ENCODE measurements around the gene CCL2. TPM values are rescaled to one million over a fixed set of nuclear protein-coding genes. Genes with fewer than 3 reads are reported as not detected.

The CCL2 gene
- total RNA-seq, 1 experiment from 2014 or later = 9.8 TPM

GRCh38 chr17:34255381-34255732 is 272 bp downstream of the CCL2 start:
- in situ Hi-C loops (cut with HindIII; ENCODE audit: low pct_unique_long_range_greater_than_20kb, low sequenced_read_pairs) = no loop called here
- DNase-seq (ENCODE audit: low read depth) = no peak

- in situ Hi-C loops (cut with HindIII; ENCODE audit: low pct_unique_long_range_greater_than_20kb, low sequenced_read_pairs) = no loop called here
- no peak for DNase-seq (ENCODE audit: low read depth)
These were observed 756 bp downstream of the CCL2 start for GRCh38 chr17:34255841-34256240.

GRCh38 chr17:34257299-34257985 is 2.4 kb downstream of the CCL2 start:
- DNase-seq (ENCODE audit: low read depth) = no peak
- in situ Hi-C loops (cut with HindIII; ENCODE audit: low pct_unique_long_range_greater_than_20kb, low sequenced_read_pairs) = no loop called here

- no peak for DNase-seq (ENCODE audit: low read depth)
- in situ Hi-C loops (cut with HindIII; ENCODE audit: low pct_unique_long_range_greater_than_20kb, low sequenced_read_pairs) = no loop called here
These were observed 2.9 kb downstream of the CCL2 start for GRCh38 chr17:34257986-34258326.

- in situ Hi-C loops (cut with HindIII; ENCODE audit: low pct_unique_long_range_greater_than_20kb, low sequenced_read_pairs) = no loop called here
- DNase-seq (ENCODE audit: low read depth) = no peak
These were observed 4.1 kb downstream of the CCL2 start for GRCh38 chr17:34259146-34259545.

- in situ Hi-C loops (cut with HindIII; ENCODE audit: low pct_unique_long_range_greater_than_20kb, low sequenced_read_pairs) = no loop called here
- no peak for DNase-seq (ENCODE audit: low read depth)
These were observed 5.8 kb downstream of the CCL2 start for GRCh38 chr17:34260861-34261260.

- in situ Hi-C loops (cut with HindIII; ENCODE audit: low pct_unique_long_range_greater_than_20kb, low sequenced_read_pairs) = no loop called here
- no peak for DNase-seq (ENCODE audit: low read depth)
These were observed 6.7 kb downstream of the CCL2 start for GRCh38 chr17:34261568-34262337.

GRCh38 chr17:34265711-34266110 is 10.6 kb downstream of the CCL2 start:
- in situ Hi-C loops (cut with HindIII; ENCODE audit: low pct_unique_long_range_greater_than_20kb, low sequenced_read_pairs) = no loop called here
- DNase-seq (ENCODE audit: low read depth) = no peak

- in situ Hi-C loops (cut with HindIII; ENCODE audit: low pct_unique_long_range_greater_than_20kb, low sequenced_read_pairs) = no loop called here
- DNase-seq (ENCODE audit: low read depth) = no peak
These were observed 14.9 kb downstream of the CCL2 start, which contains the start of gene CCL7 for GRCh38 chr17:34269969-34270368. Gene CCL7 (plus strand): TSS chr17:34270221. CDS start chr17:34270291, 70 bp downstream.

GRCh38 chr17:34275881-34276280 is 20.8 kb downstream of the CCL2 start:
- in situ Hi-C loops (cut with HindIII; ENCODE audit: low pct_unique_long_range_greater_than_20kb, low sequenced_read_pairs) = no loop called here
- no peak for DNase-seq (ENCODE audit: low read depth)

- no peak for DNase-seq (ENCODE audit: low read depth)
- in situ Hi-C loops (cut with HindIII; ENCODE audit: low pct_unique_long_range_greater_than_20kb, low sequenced_read_pairs) = no loop called here
These were observed 21.7 kb downstream of the CCL2 start for GRCh38 chr17:34276826-34277225.

- in situ Hi-C loops (cut with HindIII; ENCODE audit: low pct_unique_long_range_greater_than_20kb, low sequenced_read_pairs) = no loop called here
- DNase-seq (ENCODE audit: low read depth) = no peak
These were observed 28.5 kb downstream of the CCL2 start for GRCh38 chr17:34283571-34283970.

GRCh38 chr17:34285286-34285792 is 30.3 kb downstream of the CCL2 start, which contains the start of gene CCL11:
Gene CCL11 (plus strand): TSS chr17:34285742. CDS start chr17:34285809, 67 bp downstream.
- in situ Hi-C loops (cut with HindIII; ENCODE audit: low pct_unique_long_range_greater_than_20kb, low sequenced_read_pairs) = no loop called here
- DNase-seq (ENCODE audit: low read depth) = no peak

GRCh38 chr17:34287875-34288274 is 32.8 kb downstream of the CCL2 start:
- DNase-seq (ENCODE audit: low read depth) = no peak
- in situ Hi-C loops (cut with HindIII; ENCODE audit: low pct_unique_long_range_greater_than_20kb, low sequenced_read_pairs) = no loop called here

GRCh38 chr17:34290586-34290985 is 35.5 kb downstream of the CCL2 start:
- in situ Hi-C loops (cut with HindIII; ENCODE audit: low pct_unique_long_range_greater_than_20kb, low sequenced_read_pairs) = no loop called here
- no peak for DNase-seq (ENCODE audit: low read depth)

GRCh38 chr17:34291721-34292348 is 36.8 kb downstream of the CCL2 start:
- DNase-seq (ENCODE audit: low read depth) = peak; percentile 90

GRCh38 chr17:34299027-34299426 is 43.9 kb downstream of the CCL2 start:
- DNase-seq (ENCODE audit: low read depth) = no peak
- in situ Hi-C loops (cut with HindIII; ENCODE audit: low pct_unique_long_range_greater_than_20kb, low sequenced_read_pairs) = no loop called here

More at GRCh38 chr17:34291721-34292348, 36.8 kb downstream of the CCL2 start:
- in situ Hi-C loops (cut with HindIII; ENCODE audit: low pct_unique_long_range_greater_than_20kb, low sequenced_read_pairs) = no loop called here

- DNase-seq (ENCODE audit: low read depth) = no peak
- in situ Hi-C loops (cut with HindIII; ENCODE audit: low pct_unique_long_range_greater_than_20kb, low sequenced_read_pairs) = no loop called here
These were observed 45.0 kb downstream of the CCL2 start for GRCh38 chr17:34299956-34300577.

All from Caki2 (cell line).